WI38 (cell line): ENCODE data around the gene CDK2AP2.

Experiments used
- H3K4me3 ChIP-seq: 2 replicates; pipeline ENCODE4 v1.5.1; 2011; ENCODE audit warnings: low read depth, mild to moderate bottlenecking, control low read depth, low read length
- TF ChIP-seq, protein P1 (sequence below): IDR thresholded peaks from 2 replicates; pipeline ENCODE4 v1.5.1; 2012; ENCODE audit warnings: low read depth, mild to moderate bottlenecking, control low read depth, low read length

Gene CDK2AP2

DNA sequence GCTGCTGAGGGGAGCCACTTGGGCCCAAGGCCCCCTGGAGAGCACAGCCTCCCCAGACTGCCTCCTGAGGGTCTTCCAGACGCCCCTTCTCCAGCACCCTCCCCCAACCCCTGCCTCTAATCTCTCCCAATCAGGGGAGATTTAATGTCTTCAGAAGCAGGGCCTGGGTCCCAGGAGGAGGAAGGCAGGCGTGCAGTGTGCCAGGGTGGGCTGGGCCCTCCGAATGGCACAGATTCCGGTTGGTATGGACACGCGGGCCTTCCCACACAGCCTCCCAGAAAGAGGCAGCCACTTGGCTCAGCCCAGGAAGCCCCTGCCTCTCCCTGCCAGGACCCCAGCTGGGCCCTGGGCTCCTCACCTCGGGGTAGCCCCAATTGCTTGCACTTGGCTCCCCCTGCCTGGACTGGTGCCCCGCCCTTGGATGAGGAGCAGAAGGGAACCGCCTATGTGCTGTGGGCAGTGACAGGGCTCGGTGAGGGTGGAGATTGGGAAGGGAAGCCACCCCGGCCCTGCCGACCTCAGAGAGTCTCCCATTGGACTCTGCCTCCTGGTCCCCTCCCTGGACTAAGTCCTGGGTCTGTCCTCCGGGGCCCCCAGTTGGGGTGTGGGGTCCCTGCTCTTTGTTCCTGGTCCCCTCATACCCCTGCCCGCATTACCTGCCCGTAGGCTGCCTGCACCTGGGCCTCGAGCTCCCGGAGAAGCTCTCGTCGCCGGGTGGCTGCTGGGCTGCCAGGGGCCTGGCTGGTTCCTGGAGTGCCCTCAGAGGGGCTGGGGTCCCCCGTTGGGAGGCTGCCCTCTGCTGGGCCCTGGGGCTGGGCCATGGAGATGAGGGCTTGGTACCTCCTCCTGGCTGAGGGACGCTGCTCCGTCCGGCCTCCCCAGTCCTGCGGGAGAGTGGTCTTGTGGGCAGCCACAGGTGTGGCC lies 15.9 kb upstream of the CDK2AP2 start:
- TF ChIP-seq, protein P1, sequence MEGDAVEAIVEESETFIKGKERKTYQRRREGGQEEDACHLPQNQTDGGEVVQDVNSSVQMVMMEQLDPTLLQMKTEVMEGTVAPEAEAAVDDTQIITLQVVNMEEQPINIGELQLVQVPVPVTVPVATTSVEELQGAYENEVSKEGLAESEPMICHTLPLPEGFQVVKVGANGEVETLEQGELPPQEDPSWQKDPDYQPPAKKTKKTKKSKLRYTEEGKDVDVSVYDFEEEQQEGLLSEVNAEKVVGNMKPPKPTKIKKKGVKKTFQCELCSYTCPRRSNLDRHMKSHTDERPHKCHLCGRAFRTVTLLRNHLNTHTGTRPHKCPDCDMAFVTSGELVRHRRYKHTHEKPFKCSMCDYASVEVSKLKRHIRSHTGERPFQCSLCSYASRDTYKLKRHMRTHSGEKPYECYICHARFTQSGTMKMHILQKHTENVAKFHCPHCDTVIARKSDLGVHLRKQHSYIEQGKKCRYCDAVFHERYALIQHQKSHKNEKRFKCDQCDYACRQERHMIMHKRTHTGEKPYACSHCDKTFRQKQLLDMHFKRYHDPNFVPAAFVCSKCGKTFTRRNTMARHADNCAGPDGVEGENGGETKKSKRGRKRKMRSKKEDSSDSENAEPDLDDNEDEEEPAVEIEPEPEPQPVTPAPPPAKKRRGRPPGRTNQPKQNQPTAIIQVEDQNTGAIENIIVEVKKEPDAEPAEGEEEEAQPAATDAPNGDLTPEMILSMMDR = no peak
- H3K4me3 ChIP-seq = no peak overlapping the region

DNA sequence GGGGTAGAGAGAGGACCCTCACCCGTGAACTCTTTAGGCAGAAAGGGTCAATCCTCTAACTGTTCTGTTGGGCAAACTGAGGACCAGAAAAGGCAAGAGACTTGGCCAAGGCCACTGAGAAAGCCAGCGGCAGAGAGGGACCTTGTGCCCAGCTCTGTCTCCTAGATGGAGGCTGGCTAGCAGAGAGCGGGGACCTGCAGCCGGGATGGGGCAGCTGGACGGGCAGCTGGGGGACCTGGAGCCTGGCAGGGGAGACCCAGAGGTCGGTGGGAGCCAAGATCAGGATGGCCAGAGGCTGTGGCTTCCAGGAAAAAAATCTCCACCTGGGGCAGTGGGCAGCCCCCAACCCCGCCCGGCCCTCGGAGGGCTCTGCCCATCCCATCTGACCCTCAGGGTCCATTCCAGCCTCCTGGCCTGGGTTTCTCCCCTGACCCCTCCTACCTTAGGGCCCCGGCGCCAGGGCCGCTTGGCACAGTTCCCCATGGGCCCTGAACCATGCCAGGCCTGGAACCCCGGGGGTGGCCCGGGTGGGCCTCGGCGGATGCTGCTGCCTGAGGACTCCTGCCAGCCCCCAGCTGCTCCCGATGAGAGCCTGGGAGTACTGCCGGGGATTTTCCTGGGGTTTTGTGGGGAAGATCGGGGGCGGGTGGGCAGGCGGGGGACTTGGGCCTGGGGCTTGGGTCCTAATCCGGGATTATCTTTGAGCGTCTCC lies 15.0 kb upstream of the CDK2AP2 start, which contains the start of gene CABP2:
TSS of gene CABP2 (minus strand) at position 603 of the 712 bp plus-strand sequence. CDS start at position 483, 120 bp downstream.
- no peak within 1 kb of the TSS for H3K4me3 ChIP-seq
- TF ChIP-seq, protein P1 = no peak

DNA sequence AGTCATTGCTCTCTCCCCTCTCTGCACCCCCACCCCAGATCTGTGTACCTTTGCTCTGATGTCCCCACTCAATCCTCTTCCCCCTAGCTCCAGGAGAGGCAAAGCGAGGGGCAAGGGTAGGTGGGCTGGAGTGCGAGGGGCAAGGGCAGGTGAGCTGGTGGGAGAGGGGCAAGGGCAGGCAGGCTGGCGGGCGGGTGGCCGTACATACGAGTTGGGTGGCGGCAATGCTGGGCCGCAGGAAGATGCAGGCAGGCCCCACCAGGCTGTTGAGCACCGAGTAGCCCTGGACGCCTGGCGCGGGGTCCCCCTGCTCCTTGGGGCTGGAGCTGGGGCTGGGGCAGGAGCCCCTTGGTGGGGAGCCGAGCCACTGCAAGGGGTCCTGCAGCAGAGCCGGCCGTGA lies 14.4 kb upstream of the CDK2AP2 start:
- no peak overlapping the region for H3K4me3 ChIP-seq
- TF ChIP-seq, protein P1 = no peak

DNA sequence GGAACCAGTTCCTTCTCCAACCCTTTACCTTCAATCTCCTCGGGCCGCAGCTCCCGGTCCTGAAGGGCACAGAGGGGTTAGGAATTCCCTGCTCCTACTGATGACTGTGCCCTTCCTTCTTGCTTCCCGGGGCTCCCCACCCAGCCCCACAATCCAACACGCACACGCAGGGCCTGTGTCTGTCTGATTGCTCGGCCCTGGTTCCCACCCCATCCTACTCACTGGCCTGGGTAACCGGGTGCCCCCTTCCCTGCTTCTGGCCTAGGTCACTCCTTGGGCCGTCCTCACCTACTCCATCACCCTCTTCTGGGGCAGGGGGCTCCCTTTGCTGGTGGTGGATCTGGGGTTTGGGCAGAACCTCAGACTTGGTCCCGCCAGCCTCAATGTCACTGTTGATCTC lies 14.0 kb upstream of the CDK2AP2 start:
- no peak overlapping the region for H3K4me3 ChIP-seq
- TF ChIP-seq, protein P1 = no peak

DNA sequence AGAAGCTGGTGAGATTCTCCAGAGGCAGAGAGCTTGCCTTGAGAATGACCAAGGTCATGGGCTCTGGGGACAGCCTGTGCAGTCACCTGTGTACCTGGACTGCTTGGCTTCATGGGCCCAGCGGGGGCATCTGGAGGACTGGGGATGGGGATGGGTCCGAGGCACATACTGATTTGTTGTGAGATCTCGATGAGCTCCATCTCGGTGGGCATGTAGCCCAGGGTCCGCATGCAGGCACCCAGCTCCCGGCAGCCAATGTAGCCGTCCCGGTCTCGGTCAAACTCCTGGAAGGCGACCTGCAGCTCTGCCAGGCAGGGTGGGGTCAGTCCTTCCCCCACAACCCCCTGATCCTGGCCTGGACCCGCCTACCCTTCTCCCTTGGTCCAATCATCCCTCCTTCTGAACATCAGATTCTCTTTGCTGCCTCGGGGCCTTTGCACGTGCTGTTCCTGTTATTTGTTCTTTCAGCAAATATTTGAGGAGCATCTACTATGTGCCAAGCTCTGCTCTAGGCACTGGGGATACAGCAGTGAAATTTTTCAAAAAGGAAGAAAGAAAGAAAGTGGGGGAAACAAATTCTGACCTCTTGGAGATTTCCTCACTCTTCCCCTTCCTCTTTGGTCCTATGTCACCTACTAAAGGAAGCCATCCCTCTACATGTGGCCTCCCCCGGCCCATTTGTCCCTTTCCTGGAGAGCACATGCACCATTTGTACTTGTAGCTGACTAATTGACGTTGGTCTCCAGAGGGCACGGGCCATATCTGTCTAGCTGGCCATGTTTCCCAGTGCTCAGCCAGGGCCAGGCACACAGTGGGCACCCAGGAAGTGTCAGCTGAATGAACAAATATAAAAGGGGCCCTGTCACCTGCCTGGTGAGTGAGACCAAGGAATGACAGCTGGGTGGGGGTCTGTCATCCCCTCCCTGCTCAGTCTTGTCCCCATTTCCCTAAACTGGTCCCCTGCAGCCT lies 13.2 kb upstream of the CDK2AP2 start:
- TF ChIP-seq, protein P1 = no peak
- no peak overlapping the region for H3K4me3 ChIP-seq

DNA sequence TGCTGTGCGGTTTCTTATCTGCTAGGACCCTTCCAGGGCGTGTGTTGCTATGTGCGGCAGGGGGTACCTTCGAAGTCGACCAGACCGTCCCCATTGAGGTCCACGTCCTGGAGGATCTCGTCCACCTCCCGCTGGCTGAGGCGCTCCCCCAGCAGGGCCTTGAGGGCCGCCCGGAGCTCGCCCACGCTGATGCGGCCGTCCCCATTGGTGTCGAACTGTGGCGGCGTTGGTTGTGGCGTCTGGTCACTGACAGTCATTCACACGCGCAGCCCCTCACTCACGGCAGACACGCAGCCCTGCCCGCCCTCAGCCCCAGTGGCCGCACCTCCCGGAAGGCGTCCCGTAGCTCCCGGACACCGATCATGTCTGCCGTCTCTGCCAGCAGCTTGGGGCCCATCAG lies 11.8 kb upstream of the CDK2AP2 start:
- H3K4me3 ChIP-seq = no peak overlapping the region
- TF ChIP-seq, protein P1 = no peak
